ENCODE results near the gene MELTF. TPM values are rescaled to one million over a fixed set of nuclear protein-coding genes. Genes with fewer than 3 reads are reported as not detected.

The MELTF gene
- total RNA-seq, 4 donors from 2014 or later: 0.77 to 18.0 (median 6.3) TPM

DNA sequence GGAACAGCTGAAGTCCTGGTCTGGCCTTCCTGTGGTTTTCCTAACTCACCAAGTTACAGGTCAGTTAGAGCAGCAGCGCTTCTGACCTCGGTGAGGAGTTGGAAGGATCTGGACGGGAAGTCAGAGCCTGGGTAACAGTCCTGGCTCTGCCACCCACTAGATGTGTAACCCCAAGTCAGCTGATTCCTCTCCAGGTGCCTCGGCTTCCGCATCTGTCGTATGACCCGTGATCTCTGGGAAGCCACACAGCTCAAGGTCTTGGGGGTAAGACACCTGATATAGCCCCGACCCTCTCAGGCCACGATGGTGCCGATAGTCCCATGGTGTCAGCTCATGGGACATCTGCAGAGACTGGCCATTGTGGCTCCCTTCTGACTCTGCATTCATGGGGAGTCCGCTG lies 52.7 kb downstream of the MELTF start:
- no peaks in the 10 kb centered on the region for H3K36me3 ChIP-seq
- no peaks in the 10 kb centered on the region for H3K9me3 ChIP-seq
- no peak overlapping the region for H3K27ac ChIP-seq
- no peak overlapping the region for H3K4me3 ChIP-seq
- no peak for TF ChIP-seq POLR2A (IDR thresholded peaks at IDR 0.05)
- TF ChIP-seq, protein P1, sequence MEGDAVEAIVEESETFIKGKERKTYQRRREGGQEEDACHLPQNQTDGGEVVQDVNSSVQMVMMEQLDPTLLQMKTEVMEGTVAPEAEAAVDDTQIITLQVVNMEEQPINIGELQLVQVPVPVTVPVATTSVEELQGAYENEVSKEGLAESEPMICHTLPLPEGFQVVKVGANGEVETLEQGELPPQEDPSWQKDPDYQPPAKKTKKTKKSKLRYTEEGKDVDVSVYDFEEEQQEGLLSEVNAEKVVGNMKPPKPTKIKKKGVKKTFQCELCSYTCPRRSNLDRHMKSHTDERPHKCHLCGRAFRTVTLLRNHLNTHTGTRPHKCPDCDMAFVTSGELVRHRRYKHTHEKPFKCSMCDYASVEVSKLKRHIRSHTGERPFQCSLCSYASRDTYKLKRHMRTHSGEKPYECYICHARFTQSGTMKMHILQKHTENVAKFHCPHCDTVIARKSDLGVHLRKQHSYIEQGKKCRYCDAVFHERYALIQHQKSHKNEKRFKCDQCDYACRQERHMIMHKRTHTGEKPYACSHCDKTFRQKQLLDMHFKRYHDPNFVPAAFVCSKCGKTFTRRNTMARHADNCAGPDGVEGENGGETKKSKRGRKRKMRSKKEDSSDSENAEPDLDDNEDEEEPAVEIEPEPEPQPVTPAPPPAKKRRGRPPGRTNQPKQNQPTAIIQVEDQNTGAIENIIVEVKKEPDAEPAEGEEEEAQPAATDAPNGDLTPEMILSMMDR (IDR thresholded peaks at IDR 0.05): no peak
- no peaks in the 10 kb centered on the region for H3K4me1 ChIP-seq
- H3K27me3 ChIP-seq: no peaks in the 10 kb centered on the region
- intact Hi-C loops (cut with DNase I; ENCODE audit: low total_unique reads): loop anchor here (10.0 kb wide), 1 partner anchor 132 kb away; no protein-coding TSS in a partner anchor
- no peak for DNase-seq

DNA sequence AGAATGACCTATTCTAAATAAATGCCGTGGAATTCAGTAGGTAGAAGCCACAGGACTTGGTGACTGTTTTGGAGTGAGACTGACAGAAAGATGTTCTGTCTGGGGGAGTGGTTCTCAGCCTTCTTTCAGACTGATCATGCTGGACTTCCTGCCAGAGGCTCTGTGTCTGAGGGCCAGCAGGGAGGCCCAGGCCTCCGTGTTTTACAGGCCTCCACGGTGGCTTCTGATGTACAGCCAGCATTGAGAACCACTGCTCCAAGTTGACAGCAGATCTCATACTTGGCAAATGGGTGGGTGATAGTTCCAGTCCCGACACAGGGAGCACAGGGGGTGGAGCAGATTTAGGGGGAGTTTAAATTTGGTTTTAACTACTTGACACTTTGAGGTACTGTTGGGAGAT lies 54.3 kb downstream of the MELTF start:
- Histone ChIP-seq H3K36me3 (no peaks in the 10 kb centered on the region), H3K4me1 (peaks cover 0 to under 1% of the 10 kb centered on the region in 2 donors), H3K9me3 (no peaks in the 10 kb centered on the region), H3K27me3 (no peaks in the 10 kb centered on the region), H3K4me3 (no peak overlapping the region), H3K27ac (no peak overlapping the region)
- no peak for DNase-seq
- no peak for TF ChIP-seq POLR2A (IDR thresholded peaks at IDR 0.05)
- TF ChIP-seq, protein P1 (IDR thresholded peaks at IDR 0.05): no peak
- intact Hi-C loops (cut with DNase I; ENCODE audit: low total_unique reads): loop anchor here (10.0 kb wide), 1 partner anchor 131 kb away; no protein-coding TSS in a partner anchor

DNA sequence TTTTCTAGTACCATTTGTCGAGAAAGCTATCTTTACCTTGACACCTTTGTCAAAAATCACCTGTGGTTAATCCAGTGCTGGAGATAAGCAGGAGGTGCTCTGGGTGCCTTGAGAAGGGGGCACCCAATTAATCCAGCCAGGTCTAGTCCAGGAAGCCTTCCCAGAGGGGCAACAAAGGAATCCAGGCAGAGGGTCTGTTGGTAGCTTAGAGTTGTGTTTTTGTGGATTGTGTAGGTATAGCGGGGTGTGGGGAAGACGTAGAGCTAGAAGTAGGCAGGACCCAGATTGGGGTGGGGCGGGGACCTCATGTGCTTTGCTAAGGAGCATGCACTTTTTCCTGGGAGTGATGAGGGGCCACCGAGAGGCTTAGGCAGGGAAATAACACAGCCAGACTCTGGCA lies 55.0 kb downstream of the MELTF start:
- Histone ChIP-seq H3K4me1 (peaks cover 0 to 3% of the 10 kb centered on the region in 2 donors), H3K27ac (no peak overlapping the region), H3K36me3 (no peaks in the 10 kb centered on the region), H3K4me3 (no peak overlapping the region), H3K27me3 (no peaks in the 10 kb centered on the region), H3K9me3 (no peaks in the 10 kb centered on the region)
- intact Hi-C loops (cut with DNase I; ENCODE audit: low total_unique reads): loop anchor here (10.0 kb wide), 1 partner anchor 130 kb away; no protein-coding TSS in a partner anchor
- no peak for DNase-seq
- no peak for TF ChIP-seq POLR2A (IDR thresholded peaks at IDR 0.05)
- TF ChIP-seq, protein P1 (IDR thresholded peaks at IDR 0.05): no peak

DNA sequence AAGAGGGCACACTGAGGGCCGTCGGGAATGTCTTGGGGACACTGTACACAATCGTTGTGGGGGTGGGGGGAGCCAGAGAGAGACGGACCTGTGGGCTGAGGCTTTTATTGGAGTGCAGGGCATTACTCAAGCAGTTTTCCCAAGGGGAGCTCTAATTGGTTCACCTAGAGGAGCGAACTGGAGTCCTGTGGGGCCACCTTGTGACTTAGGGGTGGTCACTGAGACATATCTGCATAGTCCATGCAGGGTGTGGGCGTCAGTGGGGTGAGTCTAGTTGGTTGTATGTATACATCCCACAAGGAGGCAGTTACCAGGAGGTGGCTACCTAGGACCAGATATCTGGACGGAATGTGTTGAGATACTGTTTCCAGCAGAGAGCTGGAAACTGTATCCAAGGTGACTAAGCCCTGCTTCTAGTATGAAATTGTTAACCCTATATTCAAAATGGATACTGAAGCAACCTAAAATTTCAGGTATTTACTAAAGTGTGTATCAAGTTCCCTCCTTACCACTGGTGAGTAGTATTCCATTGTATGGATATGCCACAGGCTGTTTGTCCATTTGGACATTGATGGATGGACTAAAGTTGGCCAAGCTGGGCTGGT lies 58.4 kb downstream of the MELTF start:
- TF ChIP-seq, protein P1 (IDR thresholded peaks at IDR 0.05): no peak
- TF ChIP-seq POLR2A (IDR thresholded peaks at IDR 0.05): no peak

DNA sequence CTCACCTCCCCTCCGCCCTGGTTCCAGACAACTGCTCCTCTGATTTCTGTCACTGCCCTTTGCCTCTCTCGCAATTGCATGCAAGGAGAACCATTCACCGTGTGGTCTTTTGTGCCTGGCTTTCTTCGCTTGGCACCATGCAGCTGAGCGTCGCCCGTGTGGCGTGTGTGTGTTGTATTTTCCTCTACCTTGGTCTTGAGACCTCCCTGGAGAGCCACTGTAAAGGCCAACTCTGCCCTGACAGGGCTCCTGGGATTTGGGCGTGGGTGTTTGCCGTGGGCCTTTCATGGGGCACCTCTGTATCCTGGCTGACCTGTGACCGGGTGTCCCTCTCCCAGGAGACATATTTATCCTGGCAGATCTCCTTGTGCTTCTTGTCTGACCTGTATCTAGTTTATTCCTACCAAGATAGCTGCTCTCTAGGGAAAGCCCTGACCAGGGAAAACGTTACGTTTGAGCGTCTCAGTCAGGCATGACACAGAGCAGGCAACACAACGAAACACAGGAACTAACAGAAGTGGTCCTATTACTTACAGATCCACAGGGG lies 59.0 kb downstream of the MELTF start:
- peaks cover 0 to 3% of the 10 kb centered on the region in 2 donors for H3K4me1 ChIP-seq
- TF ChIP-seq, protein P1 (IDR thresholded peaks at IDR 0.05): no peak
- TF ChIP-seq POLR2A (IDR thresholded peaks at IDR 0.05): no peak
- H3K27me3 ChIP-seq: no peaks in the 10 kb centered on the region
- H3K27ac ChIP-seq: no peak overlapping the region
- no peaks in the 10 kb centered on the region for H3K9me3 ChIP-seq
- H3K4me3 ChIP-seq: no peak overlapping the region
- no peak for DNase-seq
- intact Hi-C loops (cut with DNase I; ENCODE audit: low total_unique reads): loop anchor here (10.0 kb wide), 1 partner anchor 126 kb away; no protein-coding TSS in a partner anchor
- no peaks in the 10 kb centered on the region for H3K36me3 ChIP-seq

More for the DNA sequence above, 58.4 kb downstream of the MELTF start:
- Histone ChIP-seq H3K9me3 (no peaks in the 10 kb centered on the region), H3K4me3 (no peak overlapping the region), H3K27ac (no peak overlapping the region), H3K27me3 (no peaks in the 10 kb centered on the region), H3K4me1 (peaks cover 0 to 3% of the 10 kb centered on the region in 2 donors), H3K36me3 (no peaks in the 10 kb centered on the region)
- intact Hi-C loops (cut with DNase I; ENCODE audit: low total_unique reads): loop anchor here (10.0 kb wide), 1 partner anchor 126 kb away; no protein-coding TSS in a partner anchor
- no peak for DNase-seq

Measured in uterus (tissue), 4 donors.